Measurements from ENCODE around the gene PCDHB12. TPM values are rescaled to one million over a fixed set of nuclear protein-coding genes. Genes with fewer than 3 reads are reported as not detected.
"Not testable (repeated sequence)": the region's sequence is repeated elsewhere in the genome, so short reads cannot be mapped to it uniquely, and the experiment has no call there.

Gene PCDHB12
- total RNA-seq, 6 experiments from 2014 or later, result 0.51 to 0.83 (median 0.63) TPM

GRCh38 chr5:141213656-141214339, 5.3 kb downstream of the PCDHB12 start, which contains the start of gene PCDHB13:
TSS of gene PCDHB13 (plus strand) at chr5:141213919. CDS start at chr5:141214124, 205 bp downstream.
- Mint-ChIP-seq H3K36me3 (ENCODE audit: low read depth) (peaks cover 19% of the 10 kb centered on the region), H3K4me3 (peak within 1 kb of the TSS; percentile 78), H3K9me3 (peaks cover 35% of the 10 kb centered on the region), H3K4me1 (ENCODE audit: low read depth) (peaks cover 14% of the 10 kb centered on the region)
- not testable (repeated sequence) for H3K27ac Mint-ChIP-seq; H3K27me3 Mint-ChIP-seq (ENCODE audit: insufficient read depth)
- TF ChIP-seq CTCF (IDR thresholded peaks at IDR 0.05), result peak; percentile 76
- peak; percentile 60 for DNase-seq

DNA sequence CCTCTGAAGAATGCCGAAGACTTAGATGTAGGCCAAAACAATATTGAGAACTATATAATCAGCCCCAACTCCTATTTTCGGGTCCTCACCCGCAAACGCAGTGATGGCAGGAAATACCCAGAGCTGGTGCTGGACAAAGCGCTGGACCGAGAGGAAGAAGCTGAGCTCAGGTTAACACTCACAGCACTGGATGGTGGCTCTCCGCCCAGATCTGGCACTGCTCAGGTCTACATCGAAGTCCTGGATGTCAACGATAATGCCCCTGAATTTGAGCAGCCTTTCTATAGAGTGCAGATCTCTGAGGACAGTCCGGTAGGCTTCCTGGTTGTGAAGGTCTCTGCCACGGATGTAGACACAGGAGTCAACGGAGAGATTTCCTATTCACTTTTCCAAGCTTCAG, 6.1 kb downstream of the PCDHB12 start:
- not testable (repeated sequence) for H3K27ac Mint-ChIP-seq; DNase-seq; H3K27me3 Mint-ChIP-seq (ENCODE audit: insufficient read depth); H3K4me1 Mint-ChIP-seq (ENCODE audit: low read depth)
- H3K4me3 Mint-ChIP-seq, result peak overlapping the region; percentile 72
- H3K9me3 Mint-ChIP-seq, result peaks cover 38% of the 10 kb centered on the region
- peaks cover 21% of the 10 kb centered on the region for H3K36me3 Mint-ChIP-seq (ENCODE audit: low read depth)

DNA sequence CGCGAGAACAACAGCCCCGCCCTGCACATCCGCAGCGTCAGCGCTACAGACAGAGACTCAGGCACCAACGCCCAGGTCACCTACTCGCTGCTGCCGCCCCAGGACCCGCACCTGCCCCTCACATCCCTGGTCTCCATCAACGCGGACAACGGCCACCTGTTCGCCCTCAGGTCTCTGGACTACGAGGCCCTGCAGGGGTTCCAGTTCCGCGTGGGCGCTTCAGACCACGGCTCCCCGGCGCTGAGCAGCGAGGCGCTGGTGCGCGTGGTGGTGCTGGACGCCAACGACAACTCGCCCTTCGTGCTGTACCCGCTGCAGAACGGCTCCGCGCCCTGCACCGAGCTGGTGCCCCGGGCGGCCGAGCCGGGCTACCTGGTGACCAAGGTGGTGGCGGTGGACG, 7.0 kb downstream of the PCDHB12 start:
- not testable (repeated sequence) for H3K27me3 Mint-ChIP-seq (ENCODE audit: insufficient read depth); H3K27ac Mint-ChIP-seq; H3K4me1 Mint-ChIP-seq (ENCODE audit: low read depth); H3K4me3 Mint-ChIP-seq; DNase-seq
- Mint-ChIP-seq H3K36me3 (ENCODE audit: low read depth) (peaks cover 16% of the 10 kb centered on the region), H3K9me3 (peaks cover 38% of the 10 kb centered on the region)

DNA sequence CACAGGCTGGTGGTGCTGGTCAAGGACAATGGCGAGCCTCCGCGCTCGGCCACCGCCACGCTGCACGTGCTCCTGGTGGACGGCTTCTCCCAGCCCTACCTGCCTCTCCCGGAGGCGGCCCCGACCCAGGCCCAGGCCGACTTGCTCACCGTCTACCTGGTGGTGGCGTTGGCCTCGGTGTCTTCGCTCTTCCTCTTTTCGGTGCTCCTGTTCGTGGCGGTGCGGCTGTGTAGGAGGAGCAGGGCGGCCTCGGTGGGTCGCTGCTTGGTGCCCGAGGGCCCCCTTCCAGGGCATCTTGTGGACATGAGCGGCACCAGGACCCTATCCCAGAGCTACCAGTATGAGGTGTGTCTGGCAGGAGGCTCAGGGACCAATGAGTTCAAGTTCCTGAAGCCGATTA, 7.5 kb downstream of the PCDHB12 start:
- H3K36me3 Mint-ChIP-seq (ENCODE audit: low read depth), result peaks cover 16% of the 10 kb centered on the region
- not testable (repeated sequence) for H3K27ac Mint-ChIP-seq; H3K27me3 Mint-ChIP-seq (ENCODE audit: insufficient read depth); H3K4me3 Mint-ChIP-seq; H3K4me1 Mint-ChIP-seq (ENCODE audit: low read depth); DNase-seq
- peaks cover 38% of the 10 kb centered on the region for H3K9me3 Mint-ChIP-seq

- H3K27me3 Mint-ChIP-seq (ENCODE audit: insufficient read depth), result peaks cover 6% of the 10 kb centered on the region
- DNase-seq, result peak; percentile 62
- H3K36me3 Mint-ChIP-seq (ENCODE audit: low read depth), result peaks cover 9% of the 10 kb centered on the region; the same call in 1 of the 2 replicates
- peaks cover 12% of the 10 kb centered on the region for H3K4me1 Mint-ChIP-seq (ENCODE audit: low read depth)
- TF ChIP-seq CTCF (IDR thresholded peaks at IDR 0.05), result peak; percentile 77
- no peak within 1 kb of the TSS; the same call in 1 of the 2 replicates for H3K27ac Mint-ChIP-seq
- H3K4me3 Mint-ChIP-seq, result peak within 1 kb of the TSS; percentile 90
- H3K9me3 Mint-ChIP-seq, result peaks cover 31% of the 10 kb centered on the region
Measured at GRCh38 chr5:141223112-141223783, 14.7 kb downstream of the PCDHB12 start, which contains the start of gene PCDHB14. TSS of gene PCDHB14 (plus strand) at chr5:141223343. CDS start at chr5:141223506, 163 bp downstream.

DNA sequence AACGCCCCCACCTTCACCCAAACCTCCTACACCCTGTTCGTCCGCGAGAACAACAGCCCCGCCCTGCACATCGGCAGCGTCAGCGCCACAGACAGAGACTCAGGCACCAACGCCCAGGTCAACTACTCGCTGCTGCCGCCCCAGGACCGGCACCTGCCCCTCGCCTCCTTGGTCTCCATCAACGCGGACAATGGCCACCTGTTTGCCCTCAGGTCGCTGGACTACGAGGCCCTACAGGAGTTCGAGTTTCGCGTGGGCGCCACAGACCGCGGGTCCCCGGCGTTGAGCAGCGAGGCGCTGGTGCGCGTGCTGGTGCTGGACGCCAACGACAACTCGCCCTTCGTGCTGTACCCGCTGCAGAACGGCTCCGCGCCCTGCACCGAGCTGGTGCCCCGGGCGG, 16.3 kb downstream of the PCDHB12 start:
- Mint-ChIP-seq H3K4me1 (ENCODE audit: low read depth) (peaks cover 12% of the 10 kb centered on the region), H3K4me3 (peak overlapping the region; percentile 34; the same call in 1 of the 2 replicates), H3K9me3 (peaks cover 20% of the 10 kb centered on the region)
- H3K36me3 Mint-ChIP-seq (ENCODE audit: low read depth); H3K27ac Mint-ChIP-seq; H3K27me3 Mint-ChIP-seq (ENCODE audit: insufficient read depth); DNase-seq: not testable (repeated sequence)

DNA sequence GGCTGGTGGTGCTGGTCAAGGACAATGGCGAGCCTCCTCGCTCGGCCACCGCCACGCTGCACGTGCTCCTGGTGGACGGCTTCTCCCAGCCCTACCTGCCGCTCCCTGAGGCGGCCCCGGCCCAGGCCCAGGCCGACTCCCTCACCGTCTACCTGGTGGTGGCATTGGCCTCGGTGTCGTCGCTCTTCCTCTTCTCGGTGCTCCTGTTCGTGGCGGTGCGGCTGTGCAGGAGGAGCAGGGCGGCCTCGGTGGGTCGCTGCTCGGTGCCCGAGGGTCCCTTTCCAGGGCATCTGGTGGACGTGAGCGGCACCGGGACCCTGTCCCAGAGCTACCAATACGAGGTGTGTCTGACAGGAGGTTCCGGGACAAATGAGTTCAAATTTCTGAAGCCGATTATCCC, 16.9 kb downstream of the PCDHB12 start:
- Mint-ChIP-seq H3K4me1 (ENCODE audit: low read depth) (peaks cover 12% of the 10 kb centered on the region), H3K9me3 (peaks cover 16% of the 10 kb centered on the region)
- H3K36me3 Mint-ChIP-seq (ENCODE audit: low read depth); H3K27me3 Mint-ChIP-seq (ENCODE audit: insufficient read depth); H3K4me3 Mint-ChIP-seq; H3K27ac Mint-ChIP-seq; DNase-seq: not testable (repeated sequence)

GRCh38 chr5:141234109-141234667, 25.7 kb downstream of the PCDHB12 start:
- DNase-seq, result peak; percentile 9
- H3K4me3 Mint-ChIP-seq, result peak overlapping the region; percentile 88
- H3K27ac Mint-ChIP-seq, result peak overlapping the region; percentile 35
- H3K9me3 Mint-ChIP-seq, result peaks cover 41% of the 10 kb centered on the region
- H3K4me1 Mint-ChIP-seq (ENCODE audit: low read depth), result no peaks in the 10 kb centered on the region
- TF ChIP-seq CTCF (IDR thresholded peaks at IDR 0.05), result peak; percentile 78
- H3K27me3 Mint-ChIP-seq (ENCODE audit: insufficient read depth), result peaks cover 5% of the 10 kb centered on the region
- H3K36me3 Mint-ChIP-seq (ENCODE audit: low read depth), result peaks cover 11% of the 10 kb centered on the region

- not testable (repeated sequence) for DNase-seq; H3K4me1 Mint-ChIP-seq (ENCODE audit: low read depth); H3K4me3 Mint-ChIP-seq; H3K27ac Mint-ChIP-seq; H3K27me3 Mint-ChIP-seq (ENCODE audit: insufficient read depth)
- H3K36me3 Mint-ChIP-seq (ENCODE audit: low read depth), result peaks cover 17% of the 10 kb centered on the region
- H3K9me3 Mint-ChIP-seq, result peaks cover 58% of the 10 kb centered on the region
Measured at GRCh38 chr5:141235922-141236321, 27.4 kb downstream of the PCDHB12 start.
